ENCODE data around the gene LEP.

- TF ChIP-seq, protein P1, sequence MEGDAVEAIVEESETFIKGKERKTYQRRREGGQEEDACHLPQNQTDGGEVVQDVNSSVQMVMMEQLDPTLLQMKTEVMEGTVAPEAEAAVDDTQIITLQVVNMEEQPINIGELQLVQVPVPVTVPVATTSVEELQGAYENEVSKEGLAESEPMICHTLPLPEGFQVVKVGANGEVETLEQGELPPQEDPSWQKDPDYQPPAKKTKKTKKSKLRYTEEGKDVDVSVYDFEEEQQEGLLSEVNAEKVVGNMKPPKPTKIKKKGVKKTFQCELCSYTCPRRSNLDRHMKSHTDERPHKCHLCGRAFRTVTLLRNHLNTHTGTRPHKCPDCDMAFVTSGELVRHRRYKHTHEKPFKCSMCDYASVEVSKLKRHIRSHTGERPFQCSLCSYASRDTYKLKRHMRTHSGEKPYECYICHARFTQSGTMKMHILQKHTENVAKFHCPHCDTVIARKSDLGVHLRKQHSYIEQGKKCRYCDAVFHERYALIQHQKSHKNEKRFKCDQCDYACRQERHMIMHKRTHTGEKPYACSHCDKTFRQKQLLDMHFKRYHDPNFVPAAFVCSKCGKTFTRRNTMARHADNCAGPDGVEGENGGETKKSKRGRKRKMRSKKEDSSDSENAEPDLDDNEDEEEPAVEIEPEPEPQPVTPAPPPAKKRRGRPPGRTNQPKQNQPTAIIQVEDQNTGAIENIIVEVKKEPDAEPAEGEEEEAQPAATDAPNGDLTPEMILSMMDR (IDR thresholded peaks at IDR 0.05; ENCODE audit: low read depth, low read length) = no peak
- no peak for TF ChIP-seq EZH2phosphoT487 (IDR thresholded peaks at IDR 0.05; ENCODE audit: low read depth)
Observed at GRCh38 chr7:128202287-128202957, 38.7 kb upstream of the LEP start.
